Caco-2 (cell line): ENCODE results near the gene HSPB2. TPM values are rescaled to one million over a fixed set of nuclear protein-coding genes. Genes with fewer than 3 reads are reported as not detected.

Experiments used
- BruUV-seq: library from RNA; stranded (reverse); fragments of 400-500 nt; replicated peaks from 2 replicates; lab custom pipeline; 2021; lab: Mats Ljungman, UMichigan
- CTCF ChIA-PET: fragments of 300-600 bp; sonication (Branson Sonifier 250); formaldehyde crosslinking; loops from one replicate; lab custom pipeline; 2022; ENCODE audit warnings: antibody characterized with exemption; lab: Charles Lee
- POLR2A ChIA-PET: fragments of 300-600 bp; sonication (Branson Sonifier 250); formaldehyde crosslinking; loops from one replicate; lab custom pipeline; 2022; ENCODE audit warnings: antibody characterized with exemption; lab: Charles Lee
- DNase-seq, 2 experiments: peaks; one replicate each; pipeline versions ENCODE4 v3.0.0 to v3.0.0-alpha.2; 2020 to 2022
- H3K27me3 ChIP-seq: replicated peaks from 2 replicates; pipeline ENCODE4 v1.6.0; 2011; ENCODE audit warnings: low read length; ENCODE audit not compliant: control insufficient read depth, insufficient read depth
- H3K36me3 ChIP-seq: 2 replicates; pipeline ENCODE4 v1.5.1; 2011; ENCODE audit warnings: low read length; ENCODE audit not compliant: control insufficient read depth, insufficient read depth
- H3K4me1 ChIP-seq: fragments of 250-450 bp; sonication (Bioruptor Pico); 2 replicates; pipeline ENCODE4 v1.5.1; 2020; ENCODE audit warnings: mild to moderate bottlenecking
- H3K4me3 ChIP-seq: 2 replicates; pipeline ENCODE4 v1.5.1; 2011; ENCODE audit warnings: low read depth, mild to moderate bottlenecking, control low read depth, low read length
- H3K9me3 ChIP-seq: fragments of 250-450 bp; sonication (Bioruptor Pico); 2 replicates; pipeline ENCODE4 v1.5.1; 2020; ENCODE audit warnings: mild to moderate bottlenecking, moderate library complexity
- H3K27ac Mint-ChIP-seq: one replicate; pipeline ENCODE4 v1.8.0; 2022; ENCODE audit warnings: mixed read lengths; ENCODE audit not compliant: unreplicated experiment
- H3K27me3 Mint-ChIP-seq: one replicate; pipeline ENCODE4 v1.8.0; 2022; ENCODE audit warnings: mixed read lengths; ENCODE audit not compliant: insufficient read depth, unreplicated experiment
- H3K36me3 Mint-ChIP-seq: one replicate; pipeline ENCODE4 v1.8.0; 2022; ENCODE audit warnings: mild to moderate bottlenecking, mixed read lengths; ENCODE audit not compliant: insufficient read depth, unreplicated experiment
- H3K4me1 Mint-ChIP-seq: one replicate; pipeline ENCODE4 v1.8.0; 2022; ENCODE audit warnings: low read depth, mixed read lengths; ENCODE audit not compliant: unreplicated experiment
- H3K4me3 Mint-ChIP-seq: one replicate; pipeline ENCODE4 v1.8.0; 2022; ENCODE audit warnings: mild to moderate bottlenecking, moderate library complexity, mixed read lengths; ENCODE audit not compliant: unreplicated experiment
- H3K9me3 Mint-ChIP-seq: one replicate; pipeline ENCODE4 v1.8.0; 2022; ENCODE audit warnings: mixed read lengths; ENCODE audit not compliant: unreplicated experiment
- CTCF ChIP-seq, 2 experiments: fragments of 200-600 bp in 1 of 2; IDR thresholded peaks; 1 replicate in 1 of 2; 2 replicates in 1 of 2; pipeline versions ENCODE4 v1.5.1 to v1.8.0; 2011 to 2022; ENCODE audit warnings: antibody characterized with exemption in 1 of 2, control low read depth in 1 of 2, inconsistent platforms in 1 of 2, low read depth in 1 of 2, low read length in 1 of 2, mild to moderate bottlenecking in 1 of 2, moderate library complexity in 1 of 2; ENCODE audit not compliant: insufficient read depth in 1 of 2, severe bottlenecking in 1 of 2, unreplicated experiment in 1 of 2
- intact Hi-C: fragments of 100-400 bp; cut with micrococcal nuclease; formaldehyde crosslinking; loops from one replicate; pipeline ENCODE4 v1.10.0; 2022; ENCODE audit not compliant: unreplicated experiment
- total RNA-seq: library from RNA; stranded (reverse); gene quantifications from 2 replicates; pipeline ENCODE4 v1.2.3, GENCODE V29; 2022

The HSPB2 gene
- total RNA-seq, 1 experiment from 2014 or later: not detected

- no peak within 1 kb of the TSS for H3K4me3 Mint-ChIP-seq
- Histone ChIP-seq H3K9me3 (no peaks in the 10 kb centered on the region), H3K4me3 (no peak within 1 kb of the TSS), H3K27me3 (no peaks in the 10 kb centered on the region), H3K4me1 (peaks cover 12% of the 10 kb centered on the region), H3K36me3 (no peaks in the 10 kb centered on the region)
- no peak for DNase-seq
- ChIA-PET POLR2A (interaction anchor here (1.0 kb wide), 1 partner anchor 15 kb away, joined by 5 read pairs; no protein-coding TSS in a partner anchor), CTCF (interaction anchor here (0.9 to 1.1 kb wide), 2 partner anchors 15 to 33 kb away, joined by 4 to 6 read pairs; no protein-coding TSS in a partner anchor)
- peaks cover 7% of the 10 kb centered on the region for H3K4me1 Mint-ChIP-seq
- H3K27ac Mint-ChIP-seq: no peak within 1 kb of the TSS
- TF ChIP-seq CTCF (IDR thresholded peaks at IDR 0.05; ENCODE audit: insufficient read depth in 1 of 2, low read depth in 1 of 2, low read length in 1 of 2, severe bottlenecking in 1 of 2, unreplicated experiment in 1 of 2): no peak
- no peaks in the 10 kb centered on the region for H3K36me3 Mint-ChIP-seq
- H3K27me3 Mint-ChIP-seq: no peaks in the 10 kb centered on the region
- intact Hi-C loops: no loop called here
- no TSS peak for BruUV-seq
- H3K9me3 Mint-ChIP-seq: no peaks in the 10 kb centered on the region
Measured at GRCh38 chr11:111911563-111912401, 752 bp upstream of the HSPB2 start, which contains the start of gene CRYAB. Gene CRYAB (minus strand): TSS chr11:111911770. CDS start chr11:111911724, 46 bp downstream.

- intact Hi-C loops: no loop called here
- no peaks in the 10 kb centered on the region for H3K9me3 ChIP-seq
- H3K4me3 ChIP-seq: no peak overlapping the region
- H3K9me3 Mint-ChIP-seq: no peaks in the 10 kb centered on the region
- peaks cover 18% of the 10 kb centered on the region for H3K4me1 ChIP-seq
- ChIA-PET CTCF (interaction anchor here (0.6 to 1.5 kb wide), 4 partner anchors 10 to 181 kb away, joined by 3 to 7 read pairs (median 4); no protein-coding TSS in a partner anchor), POLR2A (no interaction called here)
- no peak for DNase-seq
- no peaks in the 10 kb centered on the region for H3K36me3 ChIP-seq
- H3K36me3 Mint-ChIP-seq: no peaks in the 10 kb centered on the region
- no peak overlapping the region for H3K4me3 Mint-ChIP-seq
- no peak overlapping the region for H3K27ac Mint-ChIP-seq
- H3K4me1 Mint-ChIP-seq: peaks cover 13% of the 10 kb centered on the region
- H3K27me3 ChIP-seq: no peaks in the 10 kb centered on the region
- no TSS peak for BruUV-seq
- no peak for TF ChIP-seq CTCF (IDR thresholded peaks at IDR 0.05; ENCODE audit: insufficient read depth in 1 of 2, low read depth in 1 of 2, low read length in 1 of 2, severe bottlenecking in 1 of 2, unreplicated experiment in 1 of 2)
- H3K27me3 Mint-ChIP-seq: no peaks in the 10 kb centered on the region
Measured at GRCh38 chr11:111913031-111913861, 712 bp downstream of the HSPB2 start.

- H3K4me3 Mint-ChIP-seq: no peak overlapping the region
Measured at GRCh38 chr11:111913997-111914396, 1.5 kb downstream of the HSPB2 start.

More at GRCh38 chr11:111913997-111914396, 1.5 kb downstream of the HSPB2 start:
- DNase-seq: no peak
- H3K36me3 ChIP-seq: no peaks in the 10 kb centered on the region
- no peak overlapping the region for H3K4me3 ChIP-seq
- Mint-ChIP-seq H3K9me3 (no peaks in the 10 kb centered on the region), H3K36me3 (no peaks in the 10 kb centered on the region), H3K27me3 (no peaks in the 10 kb centered on the region), H3K27ac (no peak overlapping the region), H3K4me1 (peaks cover 18% of the 10 kb centered on the region)
- no peak for TF ChIP-seq CTCF (IDR thresholded peaks at IDR 0.05; ENCODE audit: insufficient read depth in 1 of 2, low read depth in 1 of 2, low read length in 1 of 2, severe bottlenecking in 1 of 2, unreplicated experiment in 1 of 2)
- peaks cover 22% of the 10 kb centered on the region for H3K4me1 ChIP-seq
- H3K27me3 ChIP-seq: no peaks in the 10 kb centered on the region
- BruUV-seq: no TSS peak
- ChIA-PET CTCF (interaction anchor here (0.6 to 1.5 kb wide), 3 partner anchors 11 to 69 kb away, joined by 3 to 7 read pairs (median 3); no protein-coding TSS in a partner anchor), POLR2A (no interaction called here)
- no peaks in the 10 kb centered on the region for H3K9me3 ChIP-seq
- intact Hi-C loops: no loop called here
